Measurements from ENCODE around the gene PDGFRB. TPM values are rescaled to one million over a fixed set of nuclear protein-coding genes. Genes with fewer than 3 reads are reported as not detected.

The PDGFRB gene
- polyA plus RNA-seq, 3 donors, result 0.04 to 0.99 (median 0.20) TPM

DNA sequence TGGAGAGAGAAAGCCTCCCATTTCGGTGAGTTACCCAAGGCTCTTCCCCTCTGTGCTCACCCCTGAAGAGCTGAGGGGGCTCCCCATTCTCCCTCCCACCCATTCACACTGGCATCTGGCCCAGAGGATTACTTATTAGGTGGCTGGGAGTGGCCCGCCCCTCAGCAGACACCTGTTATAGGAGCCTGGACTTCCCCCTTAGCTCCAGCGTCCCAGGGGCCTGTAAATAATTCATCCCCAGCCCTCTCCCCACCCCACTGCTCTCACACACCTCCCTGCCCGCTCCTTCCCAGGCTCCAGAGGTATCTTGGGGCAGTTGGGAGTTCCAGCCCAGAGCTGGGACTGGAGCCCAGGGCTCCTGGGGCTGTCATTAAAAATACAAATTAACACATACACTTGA lies 22.6 kb upstream of the PDGFRB start:
- H3K27me3 ChIP-seq (ENCODE audit: control insufficient read depth in 2 of 2, insufficient read depth in 2 of 2, low read length in 2 of 2), result no peaks in the 10 kb centered on the region
- H3K4me3 Mint-ChIP-seq, result no peak overlapping the region
- no peaks in the 10 kb centered on the region for H3K36me3 Mint-ChIP-seq
- no peak overlapping the region for H3K27ac ChIP-seq (ENCODE audit: low read depth in 1 of 2, low read length in 2 of 2)
- H3K4me1 ChIP-seq (ENCODE audit: control insufficient read depth in 1 of 2, insufficient read depth in 2 of 2, low read length in 2 of 2), result peaks cover 12 to 13% of the 10 kb centered on the region in 2 donors
- H3K79me2 ChIP-seq (ENCODE audit: insufficient read depth, low read length), result no peaks in the 10 kb centered on the region
- WGBS (ENCODE audit: insufficient coverage), result 89% methylated on average over 1 of the region's 4 CpGs
- no peak overlapping the region for H3K27ac Mint-ChIP-seq
- H3K9ac ChIP-seq (ENCODE audit: insufficient read depth, low read length, poor library complexity, severe bottlenecking), result no peak overlapping the region
- no peaks in the 10 kb centered on the region for H4K20me1 ChIP-seq (ENCODE audit: insufficient read depth, low read length)
- H3K9me3 ChIP-seq (replicated peaks in 1 of 2; ENCODE audit: control insufficient read depth in 1 of 2, insufficient read depth in 1 of 2, low read length in 2 of 2), result no peaks in the 10 kb centered on the region
- peaks cover 0 to 2% (median 0%) of the 10 kb centered on the region in 7 donors for H3K9me3 Mint-ChIP-seq
- no peak overlapping the region for H2AFZ ChIP-seq (ENCODE audit: insufficient read depth, low read depth, low read length, poor library complexity, severe bottlenecking)
- no peak overlapping the region for H3K4me2 ChIP-seq (replicated peaks; ENCODE audit: extremely low read depth, low read length, poor library complexity, severe bottlenecking)
- H3K4me1 Mint-ChIP-seq, result peaks cover 14% of the 10 kb centered on the region
- H3K36me3 ChIP-seq (replicated peaks in 1 of 2; ENCODE audit: control insufficient read depth in 1 of 2, insufficient read depth in 2 of 2, low read length in 2 of 2), result no peaks in the 10 kb centered on the region
- intact Hi-C loops (cut with micrococcal nuclease), result no loop called here
- no peak for DNase-seq
- no peak overlapping the region for H3K4me3 ChIP-seq (replicated peaks in 1 of 3; ENCODE audit: low read depth in 2 of 3, low read length in 3 of 3)
- TF ChIP-seq, protein P1, sequence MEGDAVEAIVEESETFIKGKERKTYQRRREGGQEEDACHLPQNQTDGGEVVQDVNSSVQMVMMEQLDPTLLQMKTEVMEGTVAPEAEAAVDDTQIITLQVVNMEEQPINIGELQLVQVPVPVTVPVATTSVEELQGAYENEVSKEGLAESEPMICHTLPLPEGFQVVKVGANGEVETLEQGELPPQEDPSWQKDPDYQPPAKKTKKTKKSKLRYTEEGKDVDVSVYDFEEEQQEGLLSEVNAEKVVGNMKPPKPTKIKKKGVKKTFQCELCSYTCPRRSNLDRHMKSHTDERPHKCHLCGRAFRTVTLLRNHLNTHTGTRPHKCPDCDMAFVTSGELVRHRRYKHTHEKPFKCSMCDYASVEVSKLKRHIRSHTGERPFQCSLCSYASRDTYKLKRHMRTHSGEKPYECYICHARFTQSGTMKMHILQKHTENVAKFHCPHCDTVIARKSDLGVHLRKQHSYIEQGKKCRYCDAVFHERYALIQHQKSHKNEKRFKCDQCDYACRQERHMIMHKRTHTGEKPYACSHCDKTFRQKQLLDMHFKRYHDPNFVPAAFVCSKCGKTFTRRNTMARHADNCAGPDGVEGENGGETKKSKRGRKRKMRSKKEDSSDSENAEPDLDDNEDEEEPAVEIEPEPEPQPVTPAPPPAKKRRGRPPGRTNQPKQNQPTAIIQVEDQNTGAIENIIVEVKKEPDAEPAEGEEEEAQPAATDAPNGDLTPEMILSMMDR (IDR thresholded peaks at IDR 0.05), result no peak
- H3K27me3 Mint-ChIP-seq (ENCODE audit: low read depth in 3 of 3), result peaks cover 6 to 8% (median 7%) of the 10 kb centered on the region in 3 donors

DNA sequence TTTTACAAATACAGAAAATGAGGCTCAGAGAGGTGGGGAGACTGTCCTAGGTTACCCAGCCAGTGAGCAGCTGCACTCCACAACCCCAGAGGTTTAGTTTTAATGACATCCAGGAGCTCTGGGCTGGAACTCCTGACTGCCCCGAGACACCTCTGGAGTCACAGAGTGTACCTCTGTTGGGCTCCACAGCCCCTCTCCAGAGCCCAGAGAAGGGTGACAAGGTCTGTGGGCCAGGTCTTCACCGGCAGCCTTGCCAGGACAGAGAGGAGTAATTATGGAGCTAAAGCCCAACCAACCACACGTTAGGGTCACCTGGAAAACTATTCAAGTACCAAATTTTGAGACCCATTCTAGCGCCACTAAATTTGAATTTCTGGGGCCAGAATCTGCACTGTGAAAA lies 22.1 kb upstream of the PDGFRB start:
- 100% methylated on average over 2 of the region's 4 CpGs for WGBS (ENCODE audit: insufficient coverage)
- H3K4me3 ChIP-seq (replicated peaks in 1 of 3; ENCODE audit: low read depth in 2 of 3, low read length in 3 of 3), result no peak overlapping the region
- H3K9me3 ChIP-seq (replicated peaks in 1 of 2; ENCODE audit: control insufficient read depth in 1 of 2, insufficient read depth in 1 of 2, low read length in 2 of 2), result no peaks in the 10 kb centered on the region
- no peaks in the 10 kb centered on the region for H4K20me1 ChIP-seq (ENCODE audit: insufficient read depth, low read length)
- H3K4me1 Mint-ChIP-seq, result peaks cover 14% of the 10 kb centered on the region
- DNase-seq, result no peak
- H3K4me1 ChIP-seq (ENCODE audit: control insufficient read depth in 1 of 2, insufficient read depth in 2 of 2, low read length in 2 of 2), result peaks cover 12 to 13% of the 10 kb centered on the region in 2 donors
- H3K27me3 ChIP-seq (ENCODE audit: control insufficient read depth in 2 of 2, insufficient read depth in 2 of 2, low read length in 2 of 2), result no peaks in the 10 kb centered on the region
- no peak overlapping the region for H2AFZ ChIP-seq (ENCODE audit: insufficient read depth, low read depth, low read length, poor library complexity, severe bottlenecking)
- peaks cover 6 to 9% (median 8%) of the 10 kb centered on the region in 3 donors for H3K27me3 Mint-ChIP-seq (ENCODE audit: low read depth in 3 of 3)
- H3K9me3 Mint-ChIP-seq, result peaks cover 0 to 2% (median 0%) of the 10 kb centered on the region in 7 donors
- H3K27ac ChIP-seq (ENCODE audit: low read depth in 1 of 2, low read length in 2 of 2), result no peak overlapping the region
- H3K36me3 ChIP-seq (replicated peaks in 1 of 2; ENCODE audit: control insufficient read depth in 1 of 2, insufficient read depth in 2 of 2, low read length in 2 of 2), result no peaks in the 10 kb centered on the region
- H3K9ac ChIP-seq (ENCODE audit: insufficient read depth, low read length, poor library complexity, severe bottlenecking), result no peak overlapping the region
- intact Hi-C loops (cut with micrococcal nuclease), result no loop called here
- H3K4me3 Mint-ChIP-seq, result no peak overlapping the region
- no peaks in the 10 kb centered on the region for H3K79me2 ChIP-seq (ENCODE audit: insufficient read depth, low read length)
- no peaks in the 10 kb centered on the region for H3K36me3 Mint-ChIP-seq
- no peak overlapping the region for H3K4me2 ChIP-seq (replicated peaks; ENCODE audit: extremely low read depth, low read length, poor library complexity, severe bottlenecking)
- no peak overlapping the region for H3K27ac Mint-ChIP-seq
- TF ChIP-seq, protein P1 (IDR thresholded peaks at IDR 0.05), result no peak
